IMR-90 (cell line): ENCODE measurements around the gene GDNF. TPM values are rescaled to one million over a fixed set of nuclear protein-coding genes. Genes with fewer than 3 reads are reported as not detected.

Experiments
- ATAC-seq: fragments of 200-7000 bp; cut with Tn5 transposase; 2 replicates; pipeline ENCODE4 v1.9.1; 2020; ENCODE audit warnings: low read depth, mild to moderate bottlenecking, moderate library complexity
- BruUV-seq: library from RNA; stranded (reverse); fragments of 400-500 nt; replicated peaks from 2 replicates; lab custom pipeline; 2021; lab: Mats Ljungman, UMichigan
- CTCF ChIA-PET: fragments of 300-600 bp; formaldehyde crosslinking; extraction: SDS; loops from one replicate; lab custom pipeline; 2021; ENCODE audit warnings: antibody characterized with exemption; lab: Yijun Ruan, JAX
- POLR2A ChIA-PET: fragments of 300-600 bp; sonication (Branson Sonifier 250); formaldehyde crosslinking; loops from one replicate; lab custom pipeline; 2022; ENCODE audit warnings: antibody characterized with exemption; ENCODE audit not compliant: unreplicated experiment; lab: Charles Lee
- DNase-seq: peaks from one replicate; pipeline ENCODE4 v3.0.0; 2013
- H2AFZ ChIP-seq: replicated peaks from 2 replicates; pipeline ENCODE3; 2013; ENCODE audit warnings: low read length, mild to moderate bottlenecking; ENCODE audit not compliant: poor library complexity
- H2AK5ac ChIP-seq: 2 replicates; pipeline ENCODE4 v1.6.1; 2013; ENCODE audit warnings: low read depth, low read length, inconsistent platforms
- H2AK9ac ChIP-seq: replicated peaks from 2 replicates; pipeline ENCODE3; 2013; ENCODE audit warnings: mild to moderate bottlenecking, low read depth, low read length, moderate library complexity; ENCODE audit not compliant: poor library complexity
- H2BK120ac ChIP-seq: 2 replicates; pipeline ENCODE4 v1.6.1; 2013; ENCODE audit warnings: low read depth, low read length, inconsistent platforms
- H2BK15ac ChIP-seq: 3 replicates; pipeline ENCODE4 v1.6.1; 2013; ENCODE audit warnings: low read depth, low read length, inconsistent platforms
- H2BK20ac ChIP-seq: 2 replicates; pipeline ENCODE4 v1.6.1; 2013; ENCODE audit warnings: low read depth, mild to moderate bottlenecking, inconsistent platforms, low read length, moderate library complexity
- H2BK5ac ChIP-seq: 2 replicates; pipeline ENCODE4 v1.6.1; 2013; ENCODE audit warnings: mild to moderate bottlenecking, low read depth, low read length, inconsistent platforms; ENCODE audit not compliant: poor library complexity, severe bottlenecking
- H3K14ac ChIP-seq: replicated peaks from 2 replicates; pipeline ENCODE4 v1.6.1; 2013; ENCODE audit warnings: low read depth, low read length, inconsistent platforms
- H3K18ac ChIP-seq: 2 replicates; pipeline ENCODE4 v1.6.1; 2013; ENCODE audit warnings: low read depth, low read length, control low read depth
- H3K23ac ChIP-seq: 2 replicates; pipeline ENCODE4 v1.6.1; 2013; ENCODE audit warnings: low read depth, low read length, inconsistent platforms
- H3K27ac ChIP-seq: 2 replicates; pipeline ENCODE4 v1.5.1; 2013; ENCODE audit warnings: mild to moderate bottlenecking, control low read depth, low read length; ENCODE audit not compliant: insufficient read depth
- H3K27me3 ChIP-seq: 2 replicates; pipeline ENCODE4 v1.6.1; 2013; ENCODE audit warnings: low read length; ENCODE audit not compliant: control insufficient read depth, insufficient read depth
- H3K36me3 ChIP-seq: 2 replicates; pipeline ENCODE4 v1.6.1; 2013; ENCODE audit warnings: low read length, mixed read lengths; ENCODE audit not compliant: control insufficient read depth, insufficient read depth
- H3K4ac ChIP-seq: 2 replicates; pipeline ENCODE4 v1.6.1; 2013; ENCODE audit warnings: low read depth, low read length, inconsistent platforms
- H3K4me1 ChIP-seq: 2 replicates; pipeline ENCODE4 v1.6.1; 2013; ENCODE audit warnings: low read length, mixed read lengths; ENCODE audit not compliant: control insufficient read depth, insufficient read depth
- H3K4me2 ChIP-seq: 2 replicates; pipeline ENCODE4 v1.6.1; 2013; ENCODE audit warnings: low read depth, mild to moderate bottlenecking, control low read depth, low read length, moderate library complexity
- H3K4me3 ChIP-seq: 2 replicates; pipeline ENCODE4 v1.5.1; 2013; ENCODE audit warnings: low read depth, mild to moderate bottlenecking, control low read depth, low read length, moderate library complexity; ENCODE audit not compliant: insufficient read depth
- H3K56ac ChIP-seq: 2 replicates; pipeline ENCODE4 v1.6.1; 2013; ENCODE audit warnings: low read length, inconsistent platforms; ENCODE audit not compliant: insufficient read depth; ENCODE audit errors: extremely low read depth
- H3K79me1 ChIP-seq, 2 experiments: 2 replicates each; pipeline ENCODE4 v1.6.1; 2013; ENCODE audit warnings: low read length in 2 of 2, inconsistent platforms in 1 of 2, low read depth in 1 of 2
- H3K9ac ChIP-seq: 2 replicates; pipeline ENCODE4 v1.6.1; 2013; ENCODE audit warnings: low read depth, low read length, control low read depth
- H3K9me1 ChIP-seq: 2 replicates; pipeline ENCODE4 v1.6.1; 2013; ENCODE audit warnings: low read length, inconsistent platforms; ENCODE audit not compliant: insufficient read depth
- H3K9me3 ChIP-seq: 2 replicates; pipeline ENCODE4 v1.6.1; 2013; ENCODE audit warnings: low read length; ENCODE audit not compliant: control insufficient read depth, insufficient read depth
- H4K20me1 ChIP-seq: 2 replicates; pipeline ENCODE4 v1.6.1; 2013; ENCODE audit warnings: low read length, inconsistent platforms; ENCODE audit not compliant: insufficient read depth
- H4K5ac ChIP-seq: 2 replicates; pipeline ENCODE4 v1.6.1; 2013; ENCODE audit warnings: mild to moderate bottlenecking, low read depth, low read length, control low read depth
- H4K8ac ChIP-seq, 2 experiments: 2 replicates each; pipeline ENCODE4 v1.6.1; 2013; ENCODE audit warnings: low read depth in 2 of 2, low read length in 2 of 2, control low read depth in 1 of 2, inconsistent platforms in 1 of 2
- H4K91ac ChIP-seq: 2 replicates; pipeline ENCODE4 v1.6.1; 2013; ENCODE audit warnings: low read depth, low read length, inconsistent platforms; ENCODE audit not compliant: insufficient read depth
- BHLHE40 ChIP-seq: fragments of 150-350 bp; IDR thresholded peaks from 2 replicates; pipeline ENCODE4 v1.6.1; 2016; ENCODE audit warnings: mild to moderate bottlenecking, low read depth, low read length
- CHD1 ChIP-seq: IDR thresholded peaks from 2 replicates; pipeline ENCODE4 v1.6.1; 2012; ENCODE audit warnings: low read depth, low read length, improper control_type of control experiment
- FOS ChIP-seq: fragments of 150-350 bp; IDR thresholded peaks from 2 replicates; pipeline ENCODE4 v1.6.1; 2016; ENCODE audit warnings: low read depth, low read length
- MAFK ChIP-seq: IDR thresholded peaks from 2 replicates; pipeline ENCODE4 v1.6.1; 2012; ENCODE audit warnings: low read depth, low read length, improper control_type of control experiment
- MAZ ChIP-seq: IDR thresholded peaks from 2 replicates; pipeline ENCODE4 v1.6.1; 2012; ENCODE audit warnings: low read depth, mild to moderate bottlenecking, low read length, improper control_type of control experiment, moderate library complexity, borderline replicate concordance
- NFE2L2 ChIP-seq: fragments of 150-350 bp; IDR thresholded peaks from 2 replicates; pipeline ENCODE4 v1.6.1; 2016; ENCODE audit warnings: low read depth, mild to moderate bottlenecking, low read length
- POLR2A ChIP-seq: IDR thresholded peaks from 2 replicates; pipeline ENCODE4 v1.6.1; 2012; ENCODE audit warnings: mild to moderate bottlenecking, low read depth, low read length
- RAD21 ChIP-seq: IDR thresholded peaks from 2 replicates; pipeline ENCODE4 v1.6.1; 2012; ENCODE audit warnings: low read length, improper control_type of control experiment
- RCOR1 ChIP-seq: IDR thresholded peaks from 2 replicates; pipeline ENCODE4 v1.6.1; 2012; ENCODE audit warnings: mild to moderate bottlenecking, low read length, improper control_type of control experiment; ENCODE audit not compliant: insufficient replicate concordance
- RFX5 ChIP-seq: IDR thresholded peaks from 2 replicates; pipeline ENCODE4 v1.8.0; 2012; ENCODE audit warnings: low read depth, mild to moderate bottlenecking, low read length, moderate library complexity
- SMC3 ChIP-seq: fragments of 150-350 bp; IDR thresholded peaks from 2 replicates; pipeline ENCODE4 v1.6.1; 2016; ENCODE audit warnings: low read depth, mild to moderate bottlenecking, antibody characterized with exemption, low read length, moderate library complexity
- WGBS, 2 experiments: methylation state at CpG; one replicate each; pipeline versions ENCODE4 v1.1.5 to v1.1.7; 2013; ENCODE audit warnings: missing lambda C conversion rate in 2 of 2; ENCODE audit not compliant: insufficient read length in 1 of 2; ENCODE audit errors: extremely low coverage in 2 of 2; 5-methylcytosine and 5-hydroxymethylcytosine counted together
- dilution Hi-C: fragments of 300-500 bp; cut with HindIII; formaldehyde crosslinking; loops from one replicate; pipeline ENCODE4 v1.14.3; 2018; ENCODE audit warnings: low sequenced_read_pairs; ENCODE audit not compliant: unreplicated experiment
- in situ Hi-C: fragments of 300-500 bp; cut with MboI; formaldehyde crosslinking; loops from 3 replicates; pipeline ENCODE4 v1.14.3; 2019; ENCODE audit warnings: low sequenced_read_pairs, inconsistent platforms, mixed read lengths
- intact Hi-C: fragments of 100-400 bp; cut with micrococcal nuclease; formaldehyde crosslinking; loops from 2 replicates; pipeline ENCODE4 v1.10.0; 2022
- polyA plus RNA-seq, 3 experiments: library from polyadenylated mRNA; depleted of rRNA; stranded (reverse); fragments of >200 nt; gene quantifications; 2 replicates each; pipeline ENCODE4 v1.2.3, GENCODE V29; 2012; ENCODE audit warnings: low replicate concordance in 1 of 3
- total RNA-seq: library from RNA; depleted of rRNA; stranded (reverse); fragments of >200 nt; gene quantifications from 2 replicates; pipeline ENCODE4 v1.2.3, GENCODE V29; 2012
- TF ChIP-seq, protein P1 (sequence below): fragments of 150-350 bp; IDR thresholded peaks from 2 replicates; pipeline ENCODE4 v1.6.1; 2016; ENCODE audit warnings: low read depth, mild to moderate bottlenecking, low read length, moderate library complexity, borderline replicate concordance
- TF ChIP-seq, protein P2 (sequence below): fragments of 150-350 bp; IDR thresholded peaks from 2 replicates; pipeline ENCODE4 v1.6.1; 2017; ENCODE audit warnings: mild to moderate bottlenecking, antibody characterized with exemption, low read length, low read depth

GDNF gene
- total and polyA plus RNA-seq, 2 of the 4 experiments (the other 2 are of a cell fraction), result 0.18 to 0.82 TPM

DNA sequence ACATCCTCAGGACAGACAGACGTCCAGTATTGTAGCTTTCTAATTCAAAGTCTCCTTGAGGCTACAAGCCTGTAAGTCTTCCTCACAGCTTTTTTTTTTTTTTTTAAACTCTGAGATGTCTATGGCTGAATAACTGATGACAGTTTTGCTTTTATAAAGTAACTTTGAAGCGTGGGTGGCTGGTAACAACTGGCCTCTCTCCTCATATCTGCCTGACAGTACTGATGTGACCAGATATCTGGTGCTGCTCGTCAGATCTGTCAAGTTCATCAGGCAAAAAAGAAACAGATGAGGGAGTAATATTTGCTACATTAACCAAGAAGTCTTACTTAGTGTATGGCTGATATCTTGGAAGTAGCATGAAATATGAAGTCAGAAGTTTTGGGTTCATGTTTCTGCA is 72.6 kb downstream of the GDNF start:
- H3K4ac ChIP-seq, result no peak overlapping the region
- H3K9ac ChIP-seq, result no peak overlapping the region
- no peak overlapping the region for H3K56ac ChIP-seq
- TF ChIP-seq, protein P1, sequence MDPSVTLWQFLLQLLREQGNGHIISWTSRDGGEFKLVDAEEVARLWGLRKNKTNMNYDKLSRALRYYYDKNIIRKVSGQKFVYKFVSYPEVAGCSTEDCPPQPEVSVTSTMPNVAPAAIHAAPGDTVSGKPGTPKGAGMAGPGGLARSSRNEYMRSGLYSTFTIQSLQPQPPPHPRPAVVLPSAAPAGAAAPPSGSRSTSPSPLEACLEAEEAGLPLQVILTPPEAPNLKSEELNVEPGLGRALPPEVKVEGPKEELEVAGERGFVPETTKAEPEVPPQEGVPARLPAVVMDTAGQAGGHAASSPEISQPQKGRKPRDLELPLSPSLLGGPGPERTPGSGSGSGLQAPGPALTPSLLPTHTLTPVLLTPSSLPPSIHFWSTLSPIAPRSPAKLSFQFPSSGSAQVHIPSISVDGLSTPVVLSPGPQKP, result no peak
- TF ChIP-seq FOS (no peak), MAFK (no peak), RCOR1 (no peak), POLR2A (no peak), RAD21 (no peak), SMC3 (no peak), NFE2L2 (no peak), MAZ (no peak), RFX5 (no peak), CHD1 (no peak), BHLHE40 (no peak)
- TF ChIP-seq, protein P2, sequence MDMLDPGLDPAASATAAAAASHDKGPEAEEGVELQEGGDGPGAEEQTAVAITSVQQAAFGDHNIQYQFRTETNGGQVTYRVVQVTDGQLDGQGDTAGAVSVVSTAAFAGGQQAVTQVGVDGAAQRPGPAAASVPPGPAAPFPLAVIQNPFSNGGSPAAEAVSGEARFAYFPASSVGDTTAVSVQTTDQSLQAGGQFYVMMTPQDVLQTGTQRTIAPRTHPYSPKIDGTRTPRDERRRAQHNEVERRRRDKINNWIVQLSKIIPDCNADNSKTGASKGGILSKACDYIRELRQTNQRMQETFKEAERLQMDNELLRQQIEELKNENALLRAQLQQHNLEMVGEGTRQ, result no peak
- H4K8ac ChIP-seq, result no peak overlapping the region
- ChIA-PET POLR2A (interaction anchor here (0.5 to 0.6 kb wide), 2 partner anchors 69 to 430 kb away, joined by 3 to 4 read pairs; no protein-coding TSS in a partner anchor), CTCF (no interaction called here)
- no peak overlapping the region for H3K4me2 ChIP-seq
- no peak overlapping the region for H2BK15ac ChIP-seq
- no peak overlapping the region for H4K5ac ChIP-seq
- H3K27ac ChIP-seq, result no peak overlapping the region
- in situ Hi-C loops, result no loop called here
- H2AK9ac ChIP-seq, result no peak overlapping the region
- dilution Hi-C loops, result no loop called here
- H3K9me3 ChIP-seq, result no peaks in the 10 kb centered on the region
- ATAC-seq, result no peak
- no TSS peak for BruUV-seq
- H3K23ac ChIP-seq, result no peak overlapping the region
- no peak overlapping the region for H3K14ac ChIP-seq
- no peaks in the 10 kb centered on the region for H3K27me3 ChIP-seq
- H3K4me1 ChIP-seq, result peaks cover 16% of the 10 kb centered on the region
- H3K79me1 ChIP-seq, result no peaks in the 10 kb centered on the region
- no CpG with 5 or more reads among the region's 3 CpGs for WGBS, 2 experiments
- no peak overlapping the region for H2AK5ac ChIP-seq
- peaks cover 6% of the 10 kb centered on the region for H3K9me1 ChIP-seq
- no peak overlapping the region for H2BK20ac ChIP-seq
- H3K36me3 ChIP-seq, result no peaks in the 10 kb centered on the region
- H4K20me1 ChIP-seq, result peaks cover 6% of the 10 kb centered on the region
- H4K91ac ChIP-seq, result no peak overlapping the region
- H2BK5ac ChIP-seq, result no peak overlapping the region
- H2BK120ac ChIP-seq, result no peak overlapping the region
- no peak for DNase-seq
- intact Hi-C loops, result no loop called here
- no peak overlapping the region for H2AFZ ChIP-seq
- H3K4me3 ChIP-seq, result no peak overlapping the region
- H3K18ac ChIP-seq, result no peak overlapping the region
